Activated CD8-positive, alpha-beta memory T cell treated with anti-CD3 and anti-CD28 coated beads for 24 hours (primary cell): ENCODE data around the gene RASGRF2.

Source experiments
- DNase-seq: peaks from one replicate; pipeline ENCODE4 v3.0.0-alpha.2; 2020

Gene RASGRF2

DNA sequence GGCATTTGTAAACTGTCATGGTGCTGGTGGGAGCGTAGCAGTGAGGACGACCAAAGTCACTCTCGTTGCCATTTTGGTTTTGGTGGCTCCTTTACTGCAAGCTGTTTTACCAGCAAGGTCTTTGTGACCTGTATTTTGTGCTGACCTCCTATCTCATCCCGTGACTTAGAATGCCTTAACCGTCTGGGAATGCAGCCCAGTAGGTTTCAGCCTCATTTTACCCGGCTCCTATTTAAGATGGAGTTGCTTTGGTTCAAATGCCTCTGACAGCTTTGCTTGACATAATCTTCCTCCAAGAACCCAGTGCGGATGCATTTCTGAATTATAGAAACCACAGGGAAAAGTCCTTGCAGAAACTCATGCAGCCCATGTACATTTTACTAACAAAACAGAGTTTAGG is 3.9 kb upstream of the RASGRF2 start:
- DNase-seq, result no peak

DNA sequence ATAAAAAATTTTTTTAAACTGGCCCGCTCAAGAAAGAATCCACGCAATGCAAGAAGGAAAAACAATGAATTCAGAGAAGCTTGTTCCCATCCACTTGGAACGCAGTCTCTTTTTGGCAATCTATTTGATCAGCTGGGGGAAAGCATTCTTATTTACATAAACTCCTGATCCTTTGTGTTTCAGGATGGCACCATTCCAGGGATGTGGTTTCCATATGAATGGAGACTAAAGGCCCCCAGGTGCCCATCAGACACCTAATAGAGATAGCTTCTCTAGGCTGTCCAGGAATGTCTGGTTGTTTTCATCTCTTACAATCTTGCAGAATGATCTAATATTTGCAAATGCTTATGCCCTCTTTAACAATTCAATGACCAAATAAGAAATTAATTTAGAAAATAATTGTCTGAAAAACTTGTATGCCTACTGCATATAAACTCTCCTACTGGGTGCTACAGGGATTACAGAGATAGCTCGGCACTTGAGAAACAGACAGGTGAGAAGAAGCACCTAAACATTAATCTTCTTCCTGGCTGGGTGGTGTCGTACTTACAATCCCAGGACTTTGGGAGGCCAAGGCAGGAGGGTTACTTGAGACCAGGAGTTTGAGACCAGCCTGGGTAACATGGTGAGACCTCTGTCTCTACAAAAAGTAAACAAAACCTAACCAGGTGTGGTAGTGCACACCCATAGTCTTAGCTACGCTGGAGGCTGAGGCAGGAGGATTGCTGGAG is 3.0 kb upstream of the RASGRF2 start:
- no peak for DNase-seq

DNA sequence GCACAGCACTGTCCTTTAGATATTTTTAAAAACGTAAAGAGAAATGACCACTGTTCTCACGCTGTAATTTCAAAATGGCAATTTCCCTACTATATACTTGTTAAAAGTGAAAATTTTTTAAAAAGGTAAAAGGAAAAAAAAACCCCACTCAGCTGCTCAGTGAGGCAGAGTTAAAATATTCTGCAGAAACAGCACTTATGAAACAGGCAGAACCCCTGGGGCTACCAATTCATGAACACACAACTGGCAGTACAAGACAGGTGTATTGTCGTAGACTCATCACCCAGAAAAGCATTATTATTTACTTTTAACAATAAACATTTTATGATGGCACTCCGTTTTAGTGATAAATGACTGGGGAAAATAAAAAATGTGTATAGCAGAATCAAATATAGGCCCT is 1.5 kb upstream of the RASGRF2 start:
- no peak for DNase-seq

DNA sequence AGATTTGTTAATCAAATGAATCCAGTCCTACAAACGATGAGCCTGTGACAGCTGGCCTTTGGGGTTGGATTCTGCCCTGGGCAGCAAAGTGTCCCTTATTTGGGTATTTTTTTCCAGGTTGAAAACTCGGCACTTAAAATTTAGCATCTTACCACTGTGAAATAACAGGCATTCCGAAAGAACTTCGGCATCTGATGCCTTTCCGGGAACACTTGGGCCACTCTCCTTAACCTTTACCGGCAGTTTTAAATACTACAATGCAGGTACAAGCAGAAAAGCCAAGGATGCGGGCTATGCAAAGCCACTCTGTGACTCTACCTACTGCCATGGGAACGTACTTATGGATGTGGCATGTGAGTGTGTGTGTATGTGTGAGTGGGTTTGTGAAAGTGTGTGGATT is 1.0 kb upstream of the RASGRF2 start:
- DNase-seq, result no peak

- peak; percentile 83 for DNase-seq
These were observed 590 bp downstream of the RASGRF2 start for GRCh38 chr5:80960531-80961375.

- no peak for DNase-seq
These were observed 1.5 kb downstream of the RASGRF2 start for GRCh38 chr5:80961376-80962281.

DNA sequence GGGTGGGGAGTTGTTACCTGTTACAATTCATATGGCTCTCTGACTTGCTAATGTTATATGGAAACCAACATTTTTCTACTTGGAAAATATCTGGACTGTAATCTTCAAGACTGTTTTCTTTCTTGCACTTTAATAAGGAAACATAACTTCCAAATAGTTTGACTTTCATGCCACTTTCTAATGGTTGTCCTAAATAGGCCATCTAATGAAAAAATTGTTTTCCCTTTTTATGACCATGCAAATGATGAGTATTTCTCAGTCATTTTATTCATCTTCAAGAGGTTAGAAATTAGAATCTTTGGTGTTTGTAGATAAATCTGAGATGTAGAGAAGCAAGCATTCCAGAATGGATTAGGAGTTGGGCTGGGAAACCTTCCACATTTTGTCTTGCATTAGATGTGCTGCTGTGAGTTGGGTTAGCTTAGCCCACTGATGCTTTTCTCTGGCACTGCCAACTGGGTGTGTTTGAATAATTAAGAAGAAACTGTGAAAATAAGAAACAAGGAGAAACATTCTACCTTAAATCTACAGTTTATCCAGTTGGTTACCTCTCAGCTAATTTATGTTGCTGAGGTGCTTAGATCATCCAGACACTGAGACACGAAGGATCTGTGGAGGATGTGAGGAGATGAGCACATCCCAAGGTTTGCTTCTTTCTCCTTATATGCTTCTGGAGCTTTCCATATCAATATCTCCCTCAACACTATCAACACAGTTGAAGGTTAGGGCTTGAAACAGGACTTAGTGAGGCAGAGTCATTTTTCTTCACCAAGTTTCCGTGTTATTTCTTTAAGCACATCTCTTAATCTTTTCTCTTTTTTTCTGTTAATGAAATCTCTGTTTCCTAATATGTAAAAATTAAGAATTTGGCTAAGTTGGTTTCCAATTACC is 2.7 kb downstream of the RASGRF2 start:
- no peak for DNase-seq

DNA sequence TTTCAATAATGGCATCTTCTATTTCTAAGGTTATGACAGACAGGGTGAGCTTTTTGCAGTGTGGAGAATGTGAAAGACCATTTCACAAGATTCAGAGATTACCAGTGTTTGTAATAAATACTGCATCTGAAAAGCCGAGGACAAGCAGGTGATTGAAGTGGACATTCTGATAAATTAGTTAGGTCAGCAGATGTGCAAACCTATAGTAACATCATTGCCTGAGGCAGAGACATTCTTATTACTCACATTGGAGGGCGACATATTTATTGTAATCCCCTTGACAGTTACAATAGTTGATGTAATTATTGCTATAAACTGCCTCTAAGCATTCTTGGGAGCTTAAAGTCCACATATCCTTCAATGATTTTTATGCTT is 3.3 kb downstream of the RASGRF2 start:
- no peak for DNase-seq

DNA sequence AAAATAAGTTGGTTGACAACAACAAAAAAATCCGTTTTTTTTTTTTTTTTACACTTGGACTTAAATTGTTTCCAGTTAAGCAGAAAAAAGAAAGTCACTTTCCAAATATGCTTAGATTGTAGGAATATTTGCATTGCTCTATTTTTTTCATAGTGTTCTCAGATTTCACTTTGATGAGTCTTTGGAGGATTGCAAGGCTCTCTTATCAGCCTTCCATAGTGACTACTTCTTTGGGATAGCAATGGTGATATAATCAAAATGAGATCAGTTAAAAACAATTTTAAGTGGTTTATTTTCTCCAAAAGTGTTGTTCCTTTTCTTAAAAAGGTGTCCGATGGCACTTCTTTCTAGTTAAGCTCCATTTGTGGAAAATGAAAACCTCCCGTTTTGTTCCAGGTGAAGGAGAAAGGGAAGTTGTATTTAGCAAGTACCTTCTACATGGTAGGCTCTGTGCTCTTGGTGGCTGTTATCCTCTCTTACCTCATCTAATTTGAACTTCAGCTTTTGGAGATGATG is 3.9 kb downstream of the RASGRF2 start:
- DNase-seq, result no peak

DNA sequence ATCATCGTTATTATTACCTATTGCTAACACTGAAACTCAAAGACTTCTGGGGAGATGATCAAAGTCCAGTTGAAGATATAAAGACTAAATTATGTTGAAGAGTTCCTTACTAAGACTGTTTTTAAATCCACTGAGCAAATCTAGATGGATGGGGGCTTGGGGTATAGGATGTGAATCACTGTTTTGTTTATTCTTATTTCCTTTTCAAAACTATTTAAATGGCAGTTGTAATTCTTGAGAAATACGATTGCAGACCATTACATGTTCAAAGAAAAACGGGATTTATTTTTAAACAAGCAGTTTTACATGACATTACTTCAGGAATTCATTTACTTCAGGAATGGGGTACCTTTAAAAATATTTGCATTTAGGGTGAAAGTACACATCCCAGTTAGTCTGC is 4.3 kb downstream of the RASGRF2 start:
- DNase-seq, result no peak

GRCh38 chr5:80964919-80965318 is 4.8 kb downstream of the RASGRF2 start:
- DNase-seq, result no peak

- no peak for DNase-seq
These were observed 7.5 kb downstream of the RASGRF2 start for GRCh38 chr5:80967500-80968181.

DNA sequence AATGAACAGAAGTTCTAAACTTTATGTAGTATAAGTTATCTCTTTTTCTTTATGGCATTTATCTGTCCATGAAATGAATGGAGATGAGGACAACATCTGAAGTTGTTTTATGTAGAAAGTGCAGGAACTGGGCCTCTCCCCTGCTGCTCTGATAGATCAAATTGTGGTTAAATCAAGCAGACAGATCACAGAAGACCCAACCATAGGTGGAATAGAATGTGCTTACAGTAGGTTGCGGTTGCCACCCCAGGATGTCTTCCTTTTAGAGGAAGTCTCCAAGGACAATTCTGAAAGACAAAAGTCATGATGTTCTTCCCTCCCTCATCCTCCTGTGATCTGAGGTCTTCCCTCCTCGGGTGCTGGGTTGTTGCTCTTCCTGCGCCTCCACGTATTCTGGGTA is 12.9 kb downstream of the RASGRF2 start:
- no peak for DNase-seq

DNA sequence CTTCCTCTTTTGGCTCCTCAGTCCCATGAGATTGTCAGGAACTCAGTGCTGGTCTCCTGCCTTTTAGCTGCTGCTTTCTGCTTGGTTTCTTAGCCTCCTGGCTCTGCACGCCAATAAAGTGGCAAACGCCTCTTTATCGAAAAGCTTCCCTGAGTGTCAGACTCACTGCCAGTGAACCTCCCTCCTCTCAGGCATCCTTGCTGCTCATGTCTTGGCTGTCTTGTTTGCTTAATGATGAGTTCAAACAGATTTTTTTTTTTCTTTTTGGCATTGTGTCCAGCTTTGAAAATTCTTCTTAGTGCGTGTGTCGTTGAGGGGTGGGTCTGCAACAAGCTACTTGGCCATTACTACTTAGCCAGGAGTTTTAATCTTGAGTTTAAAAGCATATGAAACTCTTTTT is 14.9 kb downstream of the RASGRF2 start:
- DNase-seq, result no peak

- DNase-seq, result no peak
These were observed 16.8 kb downstream of the RASGRF2 start for GRCh38 chr5:80976985-80977384.

DNA sequence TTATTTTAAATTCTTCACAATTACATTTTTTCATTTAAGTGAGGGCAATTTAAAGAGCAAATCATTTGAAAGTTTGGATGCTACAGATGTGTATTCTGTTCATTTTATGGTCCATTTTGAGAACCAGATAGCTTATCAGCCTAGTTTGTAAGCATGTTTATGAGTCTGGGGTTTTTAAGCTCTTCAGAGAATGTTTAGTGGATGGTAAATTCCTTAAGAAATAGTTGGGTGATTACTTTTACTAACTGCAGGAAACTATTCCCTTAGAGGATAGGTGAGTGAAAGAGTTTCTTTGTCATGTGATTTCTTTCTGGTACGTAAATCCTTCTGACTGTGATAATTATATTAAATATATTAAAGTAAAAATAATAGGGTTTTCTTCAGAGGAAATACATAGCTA is 17.6 kb downstream of the RASGRF2 start:
- no peak for DNase-seq

GRCh38 chr5:80978772-80979317 is 18.7 kb downstream of the RASGRF2 start:
- no peak for DNase-seq

- DNase-seq, result no peak
These were observed 21.9 kb downstream of the RASGRF2 start for GRCh38 chr5:80982093-80982492.

DNA sequence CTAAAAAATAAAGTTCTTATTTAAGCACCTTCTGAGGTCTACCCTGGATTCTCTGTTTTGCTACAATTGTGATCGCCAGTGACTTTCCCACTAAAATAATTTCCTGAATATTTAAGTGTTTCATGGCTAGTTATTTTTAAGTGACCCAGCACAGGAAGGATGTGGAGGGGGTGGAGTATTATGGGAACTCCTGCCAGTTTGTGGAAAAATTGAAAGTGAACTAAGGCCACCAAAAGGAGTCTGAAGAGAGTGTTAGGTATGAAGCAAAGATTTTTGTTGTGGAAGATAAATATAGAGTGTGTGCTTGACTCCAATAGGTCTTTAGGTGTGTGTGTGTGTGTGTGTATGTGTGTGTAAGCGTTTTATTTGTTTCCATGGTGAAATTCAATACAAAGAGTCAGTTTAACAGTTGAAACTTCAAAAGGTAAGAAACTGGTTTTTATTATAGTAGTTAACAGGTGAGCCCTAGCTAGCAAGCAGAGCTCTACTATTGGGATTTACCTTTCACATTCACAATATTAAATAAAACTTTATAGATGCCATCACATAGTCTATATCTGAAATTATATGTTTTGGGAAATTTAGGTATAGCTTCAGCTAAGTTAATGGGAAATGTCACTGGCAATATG is 25.6 kb downstream of the RASGRF2 start:
- DNase-seq, result no peak

- DNase-seq, result no peak
These were observed 26.2 kb downstream of the RASGRF2 start for GRCh38 chr5:80986382-80986781.
